Liver (tissue), 9 donors: ENCODE measurements around the gene CLEC3B. TPM values are rescaled to one million over a fixed set of nuclear protein-coding genes. Genes with fewer than 3 reads are reported as not detected.
"Not testable (repeated sequence)": the region's sequence is repeated elsewhere in the genome, so short reads cannot be mapped to it uniquely, and the experiment has no call there.

Experiments
- DNase-seq: peaks from one replicate; pipeline ENCODE4 v3.0.0-alpha.2; 2017; ENCODE audit warnings: low spot score
- H3K27ac ChIP-seq, 2 donors: one replicate each; pipeline ENCODE4 v1.7.0; 2013; ENCODE audit warnings: inconsistent platforms in 2 of 2, low read length in 2 of 2, control low read depth in 1 of 2, low read depth in 1 of 2, mild to moderate bottlenecking in 1 of 2
- H3K27me3 ChIP-seq, 4 donors: one replicate each; pipeline versions ENCODE4 v1.6.1 to v1.7.0; 2013; ENCODE audit warnings: low read length in 3 of 4, inconsistent platforms in 1 of 4, mild to moderate bottlenecking in 1 of 4, moderate library complexity in 1 of 4; ENCODE audit not compliant: control insufficient read depth in 4 of 4, insufficient read depth in 4 of 4
- H3K36me3 ChIP-seq, 4 donors: one replicate each; pipeline versions ENCODE4 v1.6.1 to v1.7.0; 2013; ENCODE audit warnings: low read length in 3 of 4, mild to moderate bottlenecking in 3 of 4, low read depth in 1 of 4, moderate library complexity in 1 of 4; ENCODE audit not compliant: control insufficient read depth in 4 of 4, insufficient read depth in 3 of 4
- H3K4me1 ChIP-seq, 4 donors: one replicate each; pipeline versions ENCODE4 v1.6.1 to v1.7.0; 2013; ENCODE audit warnings: low read length in 3 of 4, mild to moderate bottlenecking in 3 of 4, moderate library complexity in 1 of 4; ENCODE audit not compliant: control insufficient read depth in 4 of 4, insufficient read depth in 4 of 4
- H3K4me3 ChIP-seq, 3 donors: one replicate each; pipeline versions ENCODE4 v1.6.1 to v1.7.0; 2013; ENCODE audit warnings: low read length in 3 of 3, control low read depth in 1 of 3, low read depth in 1 of 3, mild to moderate bottlenecking in 1 of 3
- H3K9ac ChIP-seq, 2 donors: one replicate each; pipeline ENCODE4 v1.7.0; 2013; ENCODE audit warnings: low read length in 2 of 2, mild to moderate bottlenecking in 2 of 2, moderate library complexity in 2 of 2, control low read depth in 1 of 2, low read depth in 1 of 2
- H3K9me3 ChIP-seq, 4 donors: one replicate each; pipeline versions ENCODE4 v1.6.1 to v1.7.0; 2013; ENCODE audit warnings: low read length in 3 of 4; ENCODE audit not compliant: control insufficient read depth in 4 of 4
- CTCF ChIP-seq: fragments of 150-350 bp; IDR thresholded peaks from 2 replicates; pipeline ENCODE4 v1.5.1; 2017; ENCODE audit warnings: improper control_type of control experiment, low read depth, low read length; ENCODE audit not compliant: missing input control
- FOXA1 ChIP-seq: IDR thresholded peaks from 2 replicates; pipeline ENCODE4 v1.6.1; 2016; ENCODE audit warnings: antibody characterized with exemption
- FOXA2 ChIP-seq: IDR thresholded peaks from 2 replicates; pipeline ENCODE4 v1.6.1; 2016; ENCODE audit warnings: antibody characterized with exemption
- GABPA ChIP-seq, 2 donors: IDR thresholded peaks in 1 of 2; conservative IDR thresholded peaks in 1 of 2; 2 replicates each; pipeline ENCODE4 v1.6.1; 2016; ENCODE audit warnings: antibody characterized with exemption in 2 of 2, mild to moderate bottlenecking in 1 of 2, moderate library complexity in 1 of 2
- HNF4A ChIP-seq, 2 donors: conservative IDR thresholded peaks; 2 replicates each; pipeline ENCODE4 v1.6.1; 2016; ENCODE audit warnings: antibody characterized with exemption in 2 of 2, mild to moderate bottlenecking in 2 of 2
- HNF4G ChIP-seq: IDR thresholded peaks from 2 replicates; pipeline ENCODE4 v1.6.1; 2016; ENCODE audit warnings: antibody characterized with exemption
- JUND ChIP-seq, 2 donors: IDR thresholded peaks; 2 replicates each; pipeline ENCODE4 v1.6.1; 2016; ENCODE audit warnings: antibody characterized with exemption in 2 of 2
- NR2F2 ChIP-seq: IDR thresholded peaks from 2 replicates; pipeline ENCODE4 v1.6.1; 2016; ENCODE audit warnings: antibody characterized with exemption
- RAD21 ChIP-seq, 2 donors: IDR thresholded peaks; 2 replicates each; pipeline ENCODE4 v1.6.1; 2016; ENCODE audit warnings: antibody characterized with exemption in 2 of 2, mild to moderate bottlenecking in 2 of 2
- REST ChIP-seq: IDR thresholded peaks from 2 replicates; pipeline ENCODE4 v1.6.1; 2016; ENCODE audit warnings: antibody characterized with exemption, mild to moderate bottlenecking
- RXRA ChIP-seq, 2 donors: IDR thresholded peaks; 2 replicates each; pipeline ENCODE4 v1.6.1; 2017 to 2018; ENCODE audit warnings: antibody characterized with exemption in 2 of 2, mild to moderate bottlenecking in 1 of 2
- SP1 ChIP-seq: IDR thresholded peaks from 2 replicates; pipeline ENCODE4 v1.6.1; 2018; ENCODE audit warnings: antibody characterized with exemption, mild to moderate bottlenecking
- TAF1 ChIP-seq: conservative IDR thresholded peaks from 2 replicates; pipeline ENCODE4 v1.6.1; 2016; ENCODE audit warnings: antibody characterized with exemption, mild to moderate bottlenecking
- YY1 ChIP-seq: IDR thresholded peaks from 2 replicates; pipeline ENCODE4 v1.6.1; 2016; ENCODE audit warnings: antibody characterized with exemption, mild to moderate bottlenecking
- WGBS: extraction: QIAGEN DNeasy Blood & Tissue Kit; methylation state at CpG from one replicate; pipeline ENCODE4 v1.1.7; 2013; 5-methylcytosine and 5-hydroxymethylcytosine counted together
- polyA plus RNA-seq, 2 donors: library from polyadenylated mRNA; stranded (reverse) in 1 of 2; unstranded in 1 of 2; fragments of 200-250 nt in 1 of 2; fragments of >200 nt in 1 of 2; fragmentation: Nextera tagmentation in 1 of 2; extraction: Ambion mirVana in 1 of 2; gene quantifications; one replicate each; pipeline versions ENCODE4 v1.2.1 to v1.2.3, GENCODE V29; 2013 to 2015
- total RNA-seq, 2 donors: library from RNA; depleted of rRNA; stranded (reverse); fragments of >200 nt; gene quantifications; one replicate each; pipeline ENCODE4 v1.2.3, GENCODE V29; 2014
- TF ChIP-seq, protein P1 (sequence below): IDR thresholded peaks from 2 replicates; pipeline ENCODE4 v1.6.1; 2016; ENCODE audit warnings: antibody characterized with exemption
- TF ChIP-seq, protein P2 (sequence below): IDR thresholded peaks from 2 replicates; pipeline ENCODE4 v1.6.1; 2016; ENCODE audit warnings: antibody characterized with exemption
- TF ChIP-seq, protein P3 (sequence below): IDR thresholded peaks from 2 replicates; pipeline ENCODE4 v1.6.1; 2016; ENCODE audit warnings: antibody characterized with exemption
- donor health status: healthy.
- donor health status: healthy.
- donor health status: healthy.
- donor health status: healthy.
- donor health status: healthy.

Gene CLEC3B
- total and polyA plus RNA-seq, 4 donors = 7.7 to 28.8 (median 13.0) TPM

DNA sequence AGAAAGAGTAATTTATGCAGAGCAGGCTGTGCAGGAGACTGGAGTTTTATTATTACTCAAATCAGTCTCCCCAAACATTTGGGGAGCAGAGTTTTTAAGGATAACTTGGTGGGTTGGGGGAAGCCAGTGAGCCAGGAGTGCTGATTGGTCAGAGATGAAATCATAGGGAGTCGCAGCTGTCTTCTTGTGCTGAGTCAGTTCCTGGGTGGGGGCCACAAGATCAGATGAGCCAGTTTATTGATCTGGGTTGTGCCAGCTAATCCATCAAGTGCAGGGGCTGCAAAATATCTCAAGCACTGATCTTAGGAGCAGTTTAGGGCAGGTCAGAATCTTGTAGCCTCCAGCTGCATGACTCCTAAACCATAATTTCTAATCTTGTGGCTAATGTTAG lies 27.7 kb downstream of the CLEC3B start:
- H3K4me3 ChIP-seq, H3K36me3 ChIP-seq, H3K9ac ChIP-seq, DNase-seq, H3K27ac ChIP-seq, H3K4me1 ChIP-seq, H3K27me3 ChIP-seq, H3K9me3 ChIP-seq: not testable (repeated sequence)
- WGBS = 78% methylated on average over 1 of the region's 1 CpG

DNA sequence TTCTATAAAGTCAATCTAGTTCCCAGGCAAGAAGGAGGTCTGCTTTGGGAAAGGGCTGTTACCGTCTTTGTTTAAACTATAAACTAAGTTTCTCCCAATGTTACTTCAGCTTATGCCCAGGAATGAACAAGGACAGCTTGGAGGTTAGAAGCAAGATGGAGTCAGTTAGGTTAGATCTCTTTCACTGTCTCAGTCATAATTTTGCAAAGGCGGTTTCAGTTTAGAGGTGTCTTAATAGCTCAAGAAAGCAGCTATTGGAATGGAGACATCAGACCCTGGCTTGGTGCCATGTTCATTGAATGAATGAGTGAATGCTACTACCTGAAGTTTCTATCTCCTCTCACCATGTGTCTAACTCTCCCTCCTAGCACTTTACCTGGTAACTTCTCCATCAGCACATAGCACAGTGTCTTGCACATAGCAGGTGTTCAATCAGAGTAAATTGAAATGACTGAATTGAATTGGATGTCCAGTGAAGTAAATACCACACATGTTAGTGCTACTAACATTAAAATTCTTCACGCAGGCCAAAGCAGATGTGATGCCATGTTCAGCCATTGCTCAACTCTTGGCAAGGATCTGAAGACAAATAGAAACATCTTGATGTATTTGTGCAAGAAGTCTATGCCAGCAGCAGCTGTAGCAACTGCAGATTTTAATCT lies 28.2 kb downstream of the CLEC3B start:
- no peak overlapping the region for H3K4me3 ChIP-seq
- H3K36me3 ChIP-seq = no peaks in the 10 kb centered on the region
- H3K9me3 ChIP-seq = no peaks in the 10 kb centered on the region
- DNase-seq = no peak
- no peaks in the 10 kb centered on the region for H3K4me1 ChIP-seq
- no peak overlapping the region for H3K27ac ChIP-seq
- no peaks in the 10 kb centered on the region for H3K27me3 ChIP-seq
- TF ChIP-seq HNF4G = no peak
- TF ChIP-seq, protein P1, sequence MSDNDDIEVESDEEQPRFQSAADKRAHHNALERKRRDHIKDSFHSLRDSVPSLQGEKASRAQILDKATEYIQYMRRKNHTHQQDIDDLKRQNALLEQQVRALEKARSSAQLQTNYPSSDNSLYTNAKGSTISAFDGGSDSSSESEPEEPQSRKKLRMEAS = no peak
- TF ChIP-seq JUND (IDR thresholded peaks at IDR 0.05) = no peak
- 84% methylated on average over 3 of the region's 3 CpGs for WGBS
- no peak overlapping the region for H3K9ac ChIP-seq

GRCh38 chr3:45055032-45055410 lies 28.9 kb downstream of the CLEC3B start:
- Histone ChIP-seq H3K27me3 (no peaks in the 10 kb centered on the region), H3K4me1 (no peaks in the 10 kb centered on the region), H3K36me3 (no peaks in the 10 kb centered on the region), H3K9me3 (no peaks in the 10 kb centered on the region), H3K4me3 (no peak overlapping the region), H3K27ac (no peak overlapping the region), H3K9ac (no peak overlapping the region)
- WGBS = 65% methylated on average over 2 of the region's 2 CpGs
- TF ChIP-seq, protein P2, sequence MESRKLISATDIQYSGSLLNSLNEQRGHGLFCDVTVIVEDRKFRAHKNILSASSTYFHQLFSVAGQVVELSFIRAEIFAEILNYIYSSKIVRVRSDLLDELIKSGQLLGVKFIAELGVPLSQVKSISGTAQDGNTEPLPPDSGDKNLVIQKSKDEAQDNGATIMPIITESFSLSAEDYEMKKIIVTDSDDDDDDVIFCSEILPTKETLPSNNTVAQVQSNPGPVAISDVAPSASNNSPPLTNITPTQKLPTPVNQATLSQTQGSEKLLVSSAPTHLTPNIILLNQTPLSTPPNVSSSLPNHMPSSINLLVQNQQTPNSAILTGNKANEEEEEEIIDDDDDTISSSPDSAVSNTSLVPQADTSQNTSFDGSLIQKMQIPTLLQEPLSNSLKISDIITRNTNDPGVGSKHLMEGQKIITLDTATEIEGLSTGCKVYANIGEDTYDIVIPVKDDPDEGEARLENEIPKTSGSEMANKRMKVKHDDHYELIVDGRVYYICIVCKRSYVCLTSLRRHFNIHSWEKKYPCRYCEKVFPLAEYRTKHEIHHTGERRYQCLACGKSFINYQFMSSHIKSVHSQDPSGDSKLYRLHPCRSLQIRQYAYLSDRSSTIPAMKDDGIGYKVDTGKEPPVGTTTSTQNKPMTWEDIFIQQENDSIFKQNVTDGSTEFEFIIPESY = no peak
- TF ChIP-seq GABPA (IDR thresholded peaks at IDR 0.05 in 1 of 2, conservative IDR thresholded peaks at IDR 0.05 in 1 of 2) (no peak), REST (no peak), CTCF (no peak), HNF4G (no peak), TAF1 (no peak), SP1 (no peak), JUND (IDR thresholded peaks at IDR 0.05) (no peak), HNF4A (conservative IDR thresholded peaks at IDR 0.05) (no peak), FOXA2 (no peak), FOXA1 (no peak), YY1 (no peak), RXRA (IDR thresholded peaks at IDR 0.05) (no peak), NR2F2 (no peak), RAD21 (IDR thresholded peaks at IDR 0.05) (no peak)
- TF ChIP-seq, protein P1 = no peak
- TF ChIP-seq, protein P3, sequence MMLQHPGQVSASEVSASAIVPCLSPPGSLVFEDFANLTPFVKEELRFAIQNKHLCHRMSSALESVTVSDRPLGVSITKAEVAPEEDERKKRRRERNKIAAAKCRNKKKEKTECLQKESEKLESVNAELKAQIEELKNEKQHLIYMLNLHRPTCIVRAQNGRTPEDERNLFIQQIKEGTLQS = no peak
- DNase-seq = no peak
